ENCODE measurements around the gene KCNE3. TPM values are rescaled to one million over a fixed set of nuclear protein-coding genes. Genes with fewer than 3 reads are reported as not detected.
A peak's percentile ranks its signal among the peaks of the same experiment; 100 is the strongest.

Gene KCNE3
- total and polyA plus RNA-seq, 9 donors = 3.1 to 19.9 (median 16.0) TPM

DNA sequence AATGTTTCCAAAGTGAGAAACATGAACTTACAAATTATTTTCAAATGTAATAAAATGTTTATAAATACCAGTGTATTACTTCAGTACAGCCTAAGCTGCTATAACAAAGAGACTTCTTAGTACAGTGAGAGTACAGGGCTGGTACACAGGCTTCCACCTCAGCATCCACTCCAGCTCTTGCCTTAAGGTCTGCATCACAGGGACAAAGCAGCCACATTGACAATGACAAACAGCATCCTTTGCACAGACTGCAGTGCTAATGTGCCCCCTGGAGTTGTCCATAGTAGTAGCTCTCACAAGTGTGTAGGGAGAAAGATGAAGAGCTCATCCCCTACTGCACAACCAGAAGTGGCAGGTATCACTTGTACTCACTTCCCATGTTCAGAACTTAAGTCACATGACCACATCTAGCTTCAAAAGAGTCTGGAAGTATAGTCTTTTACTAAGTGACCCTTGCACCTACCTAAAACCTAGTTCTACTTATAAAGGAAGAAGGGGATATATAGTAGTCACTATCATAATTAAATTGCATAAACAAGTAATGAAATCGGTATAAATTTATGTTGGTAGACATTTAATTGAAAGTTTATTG lies 36.8 kb upstream of the KCNE3 start:
- intact Hi-C loops (cut with DNase I) = no loop called here
- TF ChIP-seq EP300 (IDR thresholded peaks at IDR 0.05) (no peak), POLR2A (IDR thresholded peaks at IDR 0.05) (no peak)
- TF ChIP-seq, protein P1, sequence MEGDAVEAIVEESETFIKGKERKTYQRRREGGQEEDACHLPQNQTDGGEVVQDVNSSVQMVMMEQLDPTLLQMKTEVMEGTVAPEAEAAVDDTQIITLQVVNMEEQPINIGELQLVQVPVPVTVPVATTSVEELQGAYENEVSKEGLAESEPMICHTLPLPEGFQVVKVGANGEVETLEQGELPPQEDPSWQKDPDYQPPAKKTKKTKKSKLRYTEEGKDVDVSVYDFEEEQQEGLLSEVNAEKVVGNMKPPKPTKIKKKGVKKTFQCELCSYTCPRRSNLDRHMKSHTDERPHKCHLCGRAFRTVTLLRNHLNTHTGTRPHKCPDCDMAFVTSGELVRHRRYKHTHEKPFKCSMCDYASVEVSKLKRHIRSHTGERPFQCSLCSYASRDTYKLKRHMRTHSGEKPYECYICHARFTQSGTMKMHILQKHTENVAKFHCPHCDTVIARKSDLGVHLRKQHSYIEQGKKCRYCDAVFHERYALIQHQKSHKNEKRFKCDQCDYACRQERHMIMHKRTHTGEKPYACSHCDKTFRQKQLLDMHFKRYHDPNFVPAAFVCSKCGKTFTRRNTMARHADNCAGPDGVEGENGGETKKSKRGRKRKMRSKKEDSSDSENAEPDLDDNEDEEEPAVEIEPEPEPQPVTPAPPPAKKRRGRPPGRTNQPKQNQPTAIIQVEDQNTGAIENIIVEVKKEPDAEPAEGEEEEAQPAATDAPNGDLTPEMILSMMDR (IDR thresholded peaks at IDR 0.05) = no peak
- Histone ChIP-seq H3K36me3 (no peaks in the 10 kb centered on the region), H3K9me3 (no peaks in the 10 kb centered on the region), H3K27me3 (no peaks in the 10 kb centered on the region), H3K27ac (no peak overlapping the region), H3K4me3 (no peak overlapping the region), H3K4me1 (ENCODE audit: insufficient read depth) (no peaks in the 10 kb centered on the region)
- WGBS, 3 donors = 94 to 98% (median 94%) methylated on average over 1 of the region's 1 CpG
- DNase-seq = no peak

DNA sequence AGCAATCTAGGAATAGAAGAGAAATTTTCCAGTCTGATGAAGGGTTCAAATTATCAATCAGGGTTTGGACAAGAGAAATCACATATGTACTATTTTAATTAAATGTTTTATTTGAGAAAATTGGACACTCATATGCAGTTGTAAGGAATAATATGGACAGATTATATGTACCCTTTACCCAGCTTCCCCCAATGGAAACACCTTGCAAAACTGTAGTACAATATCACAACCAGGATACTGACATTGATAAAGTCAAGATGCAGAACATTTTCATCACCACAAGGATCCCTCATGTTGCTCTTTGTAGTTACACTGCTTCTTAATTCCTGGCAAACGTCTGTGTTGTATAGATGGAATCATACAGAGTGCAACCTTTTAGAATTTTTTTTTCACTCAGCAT lies 27.6 kb upstream of the KCNE3 start:
- WGBS, 3 donors = 85 to 91% (median 87%) methylated on average over 1 of the region's 1 CpG
- no peaks in the 10 kb centered on the region for H3K36me3 ChIP-seq
- intact Hi-C loops (cut with DNase I) = no loop called here
- peaks cover 2% of the 10 kb centered on the region for H3K4me1 ChIP-seq (ENCODE audit: insufficient read depth)
- no peak for DNase-seq
- no peak overlapping the region for H3K4me3 ChIP-seq
- no peaks in the 10 kb centered on the region for H3K27me3 ChIP-seq
- H3K27ac ChIP-seq = no peak overlapping the region
- H3K9me3 ChIP-seq = no peaks in the 10 kb centered on the region
- TF ChIP-seq, protein P1 (IDR thresholded peaks at IDR 0.05) = no peak
- TF ChIP-seq POLR2A (IDR thresholded peaks at IDR 0.05) (no peak), EP300 (IDR thresholded peaks at IDR 0.05) (no peak)

DNA sequence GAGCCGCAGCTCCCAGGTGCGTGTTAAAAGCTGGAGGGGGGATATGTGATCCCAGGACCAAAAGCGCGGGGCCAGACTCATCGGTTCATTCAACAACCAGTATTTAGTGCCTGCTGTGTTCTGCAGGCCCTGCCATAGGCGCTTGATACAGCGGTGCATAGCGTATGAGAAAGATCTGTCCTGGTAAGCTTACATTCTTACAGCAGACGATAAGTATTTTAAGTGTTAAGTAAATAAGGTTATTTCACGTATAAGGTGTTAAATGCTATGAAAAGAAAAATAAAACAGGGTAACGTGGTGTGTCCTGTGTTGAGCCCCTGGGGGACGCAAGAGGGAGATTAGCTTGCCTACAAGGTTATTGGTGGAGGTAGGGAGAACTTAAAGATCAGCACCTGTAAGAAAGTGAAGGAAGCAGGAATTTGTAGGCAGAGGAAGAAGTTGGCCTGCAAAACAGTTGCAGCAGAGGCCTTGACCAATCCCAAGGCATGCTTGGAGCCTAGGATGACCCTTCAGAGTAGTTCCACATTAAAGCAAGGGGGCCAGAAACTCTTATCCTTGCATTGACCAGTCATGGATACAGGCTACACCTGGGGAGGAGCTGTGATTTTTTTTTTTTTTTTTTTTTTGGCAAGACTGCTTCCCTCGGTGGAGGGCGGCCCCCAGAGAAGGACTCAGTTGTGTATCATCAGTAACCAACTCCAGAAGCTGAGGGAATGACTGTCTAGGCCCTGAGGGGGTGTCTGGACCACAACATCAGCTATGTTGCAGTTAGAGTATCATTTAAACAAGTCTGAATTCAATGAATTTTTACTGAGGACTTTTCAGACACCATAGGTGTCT lies 26.7 kb upstream of the KCNE3 start:
- Histone ChIP-seq H3K36me3 (no peaks in the 10 kb centered on the region), H3K4me1 (ENCODE audit: insufficient read depth) (peaks cover 2% of the 10 kb centered on the region), H3K27me3 (no peaks in the 10 kb centered on the region), H3K27ac (peak overlapping the region; percentile 90 to 100), H3K4me3 (peak overlapping the region; percentile 71), H3K9me3 (no peaks in the 10 kb centered on the region)
- TF ChIP-seq, protein P1 (IDR thresholded peaks at IDR 0.05) = no peak
- no peak for TF ChIP-seq POLR2A (IDR thresholded peaks at IDR 0.05)
- TF ChIP-seq EP300 (IDR thresholded peaks at IDR 0.05) = no peak
- DNase-seq = no peak
- 11 to 15% (median 12%) methylated on average over 14 of the region's 14 CpGs for WGBS, 3 donors
- intact Hi-C loops (cut with DNase I) = no loop called here

DNA sequence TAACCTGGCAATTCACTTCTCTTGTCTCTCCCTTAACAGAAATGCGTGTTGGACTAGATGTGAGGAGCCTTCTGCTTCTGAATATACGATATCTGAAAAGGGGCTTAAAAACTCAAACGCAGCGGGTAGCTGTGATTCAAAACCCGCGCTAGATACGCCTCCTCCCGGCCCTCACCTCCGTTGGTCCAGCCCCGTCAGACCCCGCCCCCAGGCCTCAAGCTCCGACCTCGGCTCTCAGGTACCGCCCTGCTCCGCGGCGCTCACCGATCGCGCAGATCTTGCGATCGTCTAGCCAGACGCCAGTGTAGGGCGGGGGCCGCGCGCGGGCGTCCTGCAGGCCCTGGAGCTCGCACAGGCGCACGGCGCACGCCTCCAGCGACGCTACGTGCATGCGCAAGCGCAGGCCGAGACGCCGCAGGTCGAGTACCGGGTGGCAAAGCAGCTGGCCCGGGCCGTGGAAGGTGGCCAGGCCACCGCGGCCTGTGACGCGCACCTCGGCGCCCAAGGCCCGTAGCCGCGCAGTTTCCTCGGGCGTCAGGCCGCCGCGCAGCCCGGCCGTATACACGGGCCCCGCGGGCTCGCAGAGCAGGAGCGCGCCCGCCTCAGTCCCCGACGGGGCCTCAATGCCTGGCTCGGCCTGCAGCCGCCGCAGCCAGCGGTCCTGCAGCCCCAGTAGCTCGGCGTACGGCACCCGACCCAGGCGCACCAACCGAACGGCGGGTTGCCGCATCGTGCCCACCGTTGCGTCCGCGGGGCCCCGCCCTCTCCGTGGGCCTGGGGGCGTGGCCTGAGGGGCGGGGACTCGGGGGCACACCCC lies 25.8 kb upstream of the KCNE3 start, which contains the start of gene LIPT2:
Gene LIPT2, minus strand, starts transcription at position 751 of the 817 bp plus-strand sequence. Its CDS starts 21 bp downstream, at position 730.
- Histone ChIP-seq H3K27ac (peak within 1 kb of the TSS; percentile 90 to 100), H3K9me3 (no peaks in the 10 kb centered on the region), H3K4me3 (peak within 1 kb of the TSS; percentile 71), H3K4me1 (ENCODE audit: insufficient read depth) (peaks cover 2% of the 10 kb centered on the region), H3K36me3 (no peaks in the 10 kb centered on the region), H3K27me3 (no peaks in the 10 kb centered on the region)
- peak; percentile 94 to 98 (median 96) for DNase-seq
- intact Hi-C loops (cut with DNase I) = no loop called here
- TF ChIP-seq, protein P1 (IDR thresholded peaks at IDR 0.05) = peak in 1 of 3 donors; percentile 30
- TF ChIP-seq POLR2A (IDR thresholded peaks at IDR 0.05) (peak; percentile 58), EP300 (IDR thresholded peaks at IDR 0.05) (no peak)
- WGBS, 3 donors = 0 to 1% (median 0%) methylated on average over 58 to 94 of the region's 94 CpGs
